CD8-positive, alpha-beta memory T cell (primary cell): ENCODE data around the gene TDG. TPM values are rescaled to one million over a fixed set of nuclear protein-coding genes. Genes with fewer than 3 reads are reported as not detected.

ENCODE experiments used
- CTCF ChIA-PET: fragments of 350-600 bp; sonication (Branson Sonifier 250); formaldehyde crosslinking; loops from one replicate; lab custom pipeline; 2021; ENCODE audit warnings: antibody characterized with exemption; lab: Charles Lee
- POLR2A ChIA-PET: fragments of 350-600 bp; sonication (Branson Sonifier 250); formaldehyde crosslinking; loops from one replicate; lab custom pipeline; 2021; ENCODE audit warnings: antibody characterized with exemption; lab: Charles Lee
- DNase-seq, 5 donors: peaks; one replicate each; pipeline versions ENCODE4 v3.0.0 to v3.0.0-alpha.2; 2020 to 2022; ENCODE audit warnings: mixed read lengths in 1 of 5
- H3K27ac ChIP-seq: one replicate; pipeline ENCODE4 v1.7.0; 2013; ENCODE audit warnings: low read depth, mild to moderate bottlenecking, low read length, moderate library complexity
- H3K27me3 ChIP-seq: 2 replicates; pipeline ENCODE4 v1.7.0; 2013; ENCODE audit warnings: low read length, mild to moderate bottlenecking; ENCODE audit not compliant: insufficient read depth, poor library complexity, severe bottlenecking
- H3K36me3 ChIP-seq: 2 replicates; pipeline ENCODE4 v1.7.0; 2013; ENCODE audit warnings: mild to moderate bottlenecking, low read length, moderate library complexity; ENCODE audit not compliant: insufficient read depth
- H3K4me1 ChIP-seq: 2 replicates; pipeline ENCODE4 v1.7.0; 2013; ENCODE audit warnings: mild to moderate bottlenecking, low read length, moderate library complexity; ENCODE audit not compliant: insufficient read depth
- H3K4me3 ChIP-seq: 2 replicates; pipeline ENCODE4 v1.7.0; 2013; ENCODE audit warnings: mild to moderate bottlenecking, low read length
- H3K9me3 ChIP-seq: 2 replicates; pipeline ENCODE4 v1.7.0; 2013; ENCODE audit warnings: mild to moderate bottlenecking, low read length
- H3K27ac Mint-ChIP-seq, 8 donors: one replicate each; pipeline ENCODE4 v1.8.0; 2020 to 2021; ENCODE audit warnings: mixed read lengths in 8 of 8, mild to moderate bottlenecking in 6 of 8, inconsistent platforms in 3 of 8, moderate library complexity in 3 of 8
- H3K27me3 Mint-ChIP-seq, 2 donors: one replicate each; pipeline ENCODE4 v1.8.0; 2020 to 2021; ENCODE audit warnings: mixed read lengths in 2 of 2, mild to moderate bottlenecking in 1 of 2, moderate library complexity in 1 of 2
- H3K36me3 Mint-ChIP-seq, 3 donors: one replicate each; pipeline ENCODE4 v1.8.0; 2020 to 2021; ENCODE audit warnings: mixed read lengths in 3 of 3, inconsistent platforms in 1 of 3, mild to moderate bottlenecking in 1 of 3
- H3K4me1 Mint-ChIP-seq, 3 donors: one replicate each; pipeline ENCODE4 v1.8.0; 2020 to 2021; ENCODE audit warnings: mixed read lengths in 3 of 3, inconsistent platforms in 1 of 3, mild to moderate bottlenecking in 1 of 3
- H3K4me3 Mint-ChIP-seq, 7 donors: one replicate each; pipeline ENCODE4 v1.8.0; 2020 to 2021; ENCODE audit warnings: mixed read lengths in 7 of 7, mild to moderate bottlenecking in 6 of 7, moderate library complexity in 4 of 7, inconsistent platforms in 2 of 7
- H3K9me3 Mint-ChIP-seq, 5 donors: one replicate each; pipeline ENCODE4 v1.8.0; 2020 to 2022; ENCODE audit warnings: mixed read lengths in 5 of 5, mild to moderate bottlenecking in 3 of 5, moderate library complexity in 2 of 5, inconsistent platforms in 1 of 5
- polyA plus RNA-seq: library from polyadenylated mRNA; unstranded; fragments of 300-500 nt; fragmentation: Illumina TruSeq; gene quantifications from one replicate; pipeline ENCODE4 v1.2.3, GENCODE V29; 2021
- total RNA-seq, 2 experiments: library from RNA; stranded (reverse); gene quantifications; one replicate each; pipeline ENCODE4 v1.2.3, GENCODE V29; 2021

The TDG gene
- total and polyA plus RNA-seq, 3 experiments from 2014 or later: 24.1 to 52.6 (median 51.2) TPM

DNA sequence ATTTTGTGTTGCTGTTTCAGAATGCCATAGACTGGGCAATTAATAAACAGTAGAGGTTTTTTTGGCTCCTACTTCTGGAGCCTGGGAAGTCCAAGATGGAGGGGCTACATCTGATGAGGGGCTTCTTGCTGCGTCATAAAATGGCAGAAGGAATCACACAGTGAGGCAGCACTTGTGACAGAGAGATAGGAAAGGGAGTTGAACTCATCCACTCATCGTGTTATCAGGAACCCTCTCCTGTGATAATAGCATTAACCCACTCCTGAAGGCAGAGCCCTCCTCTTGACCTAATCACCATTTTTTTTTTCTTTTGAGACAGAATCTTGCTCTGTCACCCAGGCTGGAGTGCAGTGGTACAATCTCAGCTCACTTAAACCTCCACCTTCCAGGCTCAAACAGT, 9.7 kb downstream of the TDG start:
- Histone ChIP-seq H3K9me3 (no peaks in the 10 kb centered on the region), H3K27ac (no peak overlapping the region), H3K4me1 (peaks cover 11% of the 10 kb centered on the region), H3K36me3 (peaks cover 25% of the 10 kb centered on the region), H3K27me3 (no peaks in the 10 kb centered on the region), H3K4me3 (no peak overlapping the region)
- H3K27ac Mint-ChIP-seq: peak overlapping the region in 1 of 8 donors; percentile 8
- H3K4me3 Mint-ChIP-seq: peak overlapping the region in 1 of 7 donors; percentile 32
- H3K4me1 Mint-ChIP-seq: peaks cover 46 to 63% (median 49%) of the 10 kb centered on the region in 3 donors
- CTCF ChIA-PET: no interaction called here
- DNase-seq: no peak
- no peaks in the 10 kb centered on the region for H3K9me3 Mint-ChIP-seq
- POLR2A ChIA-PET: no interaction called here
- H3K27me3 Mint-ChIP-seq: no peaks in the 10 kb centered on the region
- peaks cover 4 to 66% (median 8%) of the 10 kb centered on the region in 3 donors for H3K36me3 Mint-ChIP-seq

DNA sequence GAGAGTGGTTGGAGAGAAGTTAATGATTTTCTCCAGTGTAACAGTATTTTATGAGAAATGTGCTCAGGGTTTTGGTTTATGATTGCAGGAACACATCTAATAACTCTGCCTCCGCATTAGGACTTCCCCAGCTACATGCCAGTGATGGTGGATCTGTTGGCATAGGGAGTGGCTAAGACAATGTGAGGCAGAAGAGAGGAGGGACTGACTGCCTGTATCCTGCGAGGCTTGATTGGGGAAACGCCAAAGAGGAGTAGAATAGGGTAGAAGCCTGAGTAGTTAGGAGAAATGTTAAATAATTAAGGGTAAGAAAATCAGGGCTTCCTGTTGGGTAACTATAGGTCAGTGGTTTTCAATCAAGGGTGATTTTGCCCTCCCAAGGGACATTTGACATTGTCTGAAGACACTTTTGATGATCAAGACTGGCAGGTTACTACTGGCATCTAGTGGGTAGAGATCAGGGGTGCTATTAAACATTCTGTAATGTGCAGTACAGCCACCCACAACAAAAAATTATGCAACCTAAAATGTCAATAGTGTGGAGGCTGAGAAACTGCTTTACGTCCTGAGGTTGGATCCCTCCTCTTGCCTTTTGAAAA, 12.8 kb downstream of the TDG start:
- Mint-ChIP-seq H3K4me1 (peaks cover 24 to 35% (median 27%) of the 10 kb centered on the region in 3 donors), H3K36me3 (peaks cover 4 to 76% (median 13%) of the 10 kb centered on the region in 3 donors), H3K27ac (peak overlapping the region in 2 of 8 donors; percentile 72 to 88), H3K27me3 (no peaks in the 10 kb centered on the region), H3K9me3 (no peaks in the 10 kb centered on the region), H3K4me3 (no peak overlapping the region)
- H3K27me3 ChIP-seq: no peaks in the 10 kb centered on the region
- no peak for DNase-seq
- peaks cover 29% of the 10 kb centered on the region for H3K36me3 ChIP-seq
- ChIA-PET CTCF (no interaction called here), POLR2A (no interaction called here)
- H3K9me3 ChIP-seq: no peaks in the 10 kb centered on the region
- H3K4me1 ChIP-seq: peaks cover 7% of the 10 kb centered on the region
- no peak overlapping the region for H3K27ac ChIP-seq
- no peak overlapping the region for H3K4me3 ChIP-seq

DNA sequence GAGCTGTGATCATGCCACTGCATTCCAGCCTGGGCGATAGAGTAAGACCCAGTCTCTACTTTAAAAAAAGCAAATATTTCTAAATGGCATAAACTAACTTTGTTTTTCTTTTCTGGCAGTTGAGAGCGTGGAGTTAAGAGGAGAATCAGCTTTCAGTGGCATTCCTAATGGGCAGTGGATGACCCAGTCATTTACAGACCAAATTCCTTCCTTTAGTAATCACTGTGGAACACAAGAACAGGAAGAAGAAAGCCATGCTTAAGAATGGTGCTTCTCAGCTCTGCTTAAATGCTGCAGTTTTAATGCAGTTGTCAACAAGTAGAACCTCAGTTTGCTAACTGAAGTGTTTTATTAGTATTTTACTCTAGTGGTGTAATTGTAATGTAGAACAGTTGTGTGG, 21.2 kb downstream of the TDG start:
- H3K27ac ChIP-seq: no peak overlapping the region

DNA sequence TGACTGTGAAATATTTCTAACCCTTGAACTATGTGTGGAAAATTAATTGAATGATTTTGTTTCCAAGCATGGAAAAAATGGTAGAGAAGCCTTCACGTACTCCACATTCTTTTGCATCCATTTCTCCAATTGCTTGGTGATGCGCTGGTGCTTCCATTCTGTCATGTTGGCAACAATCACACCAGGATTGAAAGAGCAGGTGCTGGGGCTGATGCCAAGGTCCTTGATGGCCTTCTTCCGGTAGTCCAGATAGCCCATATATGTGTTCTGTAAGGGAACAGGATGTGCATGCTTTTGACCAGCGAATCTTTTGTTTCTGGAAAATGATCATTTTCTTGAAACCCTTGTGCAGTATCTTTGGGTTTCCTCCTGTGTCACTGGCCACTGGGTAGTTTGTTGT, 28.6 kb downstream of the TDG start:
- peaks cover 0 to 6% (median 1%) of the 10 kb centered on the region in 3 donors for H3K36me3 Mint-ChIP-seq
- Histone ChIP-seq H3K4me1 (no peaks in the 10 kb centered on the region), H3K4me3 (no peak overlapping the region), H3K36me3 (no peaks in the 10 kb centered on the region), H3K27me3 (no peaks in the 10 kb centered on the region), H3K9me3 (no peaks in the 10 kb centered on the region), H3K27ac (no peak overlapping the region)
- ChIA-PET POLR2A (no interaction called here), CTCF (no interaction called here)
- no peak overlapping the region for H3K27ac Mint-ChIP-seq
- no peak for DNase-seq
- peaks cover 4 to 15% of the 10 kb centered on the region in 2 donors for H3K27me3 Mint-ChIP-seq
- no peaks in the 10 kb centered on the region for H3K9me3 Mint-ChIP-seq
- H3K4me1 Mint-ChIP-seq: no peaks in the 10 kb centered on the region
- no peak overlapping the region for H3K4me3 Mint-ChIP-seq

More for the DNA sequence above, 21.2 kb downstream of the TDG start:
- no peaks in the 10 kb centered on the region for H3K9me3 ChIP-seq
- Mint-ChIP-seq H3K9me3 (no peaks in the 10 kb centered on the region), H3K27ac (no peak overlapping the region), H3K27me3 (no peaks in the 10 kb centered on the region), H3K36me3 (peaks cover 0 to 57% (median 13%) of the 10 kb centered on the region in 3 donors), H3K4me3 (no peak overlapping the region), H3K4me1 (no peaks in the 10 kb centered on the region)
- H3K27me3 ChIP-seq: no peaks in the 10 kb centered on the region
- no peak overlapping the region for H3K4me3 ChIP-seq
- DNase-seq: no peak
- ChIA-PET POLR2A (no interaction called here), CTCF (no interaction called here)
- no peaks in the 10 kb centered on the region for H3K4me1 ChIP-seq
- peaks cover 33% of the 10 kb centered on the region for H3K36me3 ChIP-seq

DNA sequence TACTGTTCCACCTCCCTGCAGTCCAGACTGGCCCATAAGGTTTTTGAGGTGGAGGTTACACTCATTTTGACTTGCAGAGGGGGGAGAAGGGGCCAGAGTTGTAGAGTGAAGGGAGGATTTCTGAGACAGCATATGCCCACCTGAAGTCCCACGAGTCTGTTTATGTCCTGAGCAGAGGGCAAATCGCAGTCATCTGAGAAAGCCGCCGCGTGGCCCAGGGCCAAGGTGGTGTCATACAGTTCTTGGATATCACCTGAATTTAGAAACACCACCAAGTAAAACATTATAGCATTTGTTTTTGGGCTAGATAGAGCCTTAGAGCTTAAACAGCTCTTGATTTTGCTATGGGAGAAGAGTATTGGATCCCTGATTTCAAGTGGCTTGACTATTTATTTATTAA, 30.9 kb downstream of the TDG start:
- H3K27ac ChIP-seq: no peak overlapping the region
- CTCF ChIA-PET: no interaction called here
- POLR2A ChIA-PET: no interaction called here
- Mint-ChIP-seq H3K27ac (no peak overlapping the region), H3K36me3 (no peaks in the 10 kb centered on the region), H3K4me1 (no peaks in the 10 kb centered on the region), H3K9me3 (no peaks in the 10 kb centered on the region), H3K27me3 (peaks cover 7 to 35% of the 10 kb centered on the region in 2 donors), H3K4me3 (no peak overlapping the region)
- H3K9me3 ChIP-seq: no peaks in the 10 kb centered on the region
- no peak for DNase-seq
- H3K4me1 ChIP-seq: no peaks in the 10 kb centered on the region
- H3K36me3 ChIP-seq: no peaks in the 10 kb centered on the region
- H3K27me3 ChIP-seq: no peaks in the 10 kb centered on the region
- H3K4me3 ChIP-seq: no peak overlapping the region

DNA sequence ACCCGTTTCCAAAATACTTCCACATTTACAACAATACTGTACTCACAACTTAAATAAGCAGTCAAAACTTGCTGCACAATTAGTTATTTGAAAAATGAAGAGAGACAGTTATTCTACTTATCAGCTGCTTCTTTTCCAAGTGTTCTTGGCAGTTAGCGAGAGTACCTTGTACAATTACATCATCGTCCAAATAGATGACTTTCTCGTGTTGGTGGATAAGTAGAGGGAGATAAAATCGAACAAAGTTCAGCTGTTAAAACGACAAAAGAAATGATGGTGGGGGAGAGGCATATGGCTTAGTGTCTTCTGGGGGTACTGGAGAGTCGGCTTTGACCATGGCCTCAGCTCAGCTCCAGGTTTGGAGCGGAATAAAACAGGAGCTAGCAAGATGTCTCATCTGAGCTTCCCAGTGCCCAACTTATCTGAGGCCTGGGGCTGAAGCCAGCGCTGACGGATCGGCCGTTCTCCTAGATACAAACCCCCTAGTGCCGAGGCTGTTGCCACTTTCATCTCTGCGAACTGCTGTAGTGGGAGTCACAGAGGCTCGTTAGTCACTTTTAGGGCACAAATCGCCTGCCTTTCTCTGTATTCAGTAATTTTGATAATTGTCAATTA, 31.7 kb downstream of the TDG start:
- Histone ChIP-seq H3K9me3 (no peaks in the 10 kb centered on the region), H3K4me3 (no peak overlapping the region), H3K36me3 (no peaks in the 10 kb centered on the region), H3K4me1 (no peaks in the 10 kb centered on the region), H3K27me3 (no peaks in the 10 kb centered on the region), H3K27ac (no peak overlapping the region)
- Mint-ChIP-seq H3K9me3 (no peaks in the 10 kb centered on the region), H3K4me3 (no peak overlapping the region), H3K36me3 (no peaks in the 10 kb centered on the region), H3K27ac (no peak overlapping the region), H3K4me1 (no peaks in the 10 kb centered on the region), H3K27me3 (peaks cover 12 to 40% of the 10 kb centered on the region in 2 donors)
- ChIA-PET CTCF (no interaction called here), POLR2A (no interaction called here)
- no peak for DNase-seq

DNA sequence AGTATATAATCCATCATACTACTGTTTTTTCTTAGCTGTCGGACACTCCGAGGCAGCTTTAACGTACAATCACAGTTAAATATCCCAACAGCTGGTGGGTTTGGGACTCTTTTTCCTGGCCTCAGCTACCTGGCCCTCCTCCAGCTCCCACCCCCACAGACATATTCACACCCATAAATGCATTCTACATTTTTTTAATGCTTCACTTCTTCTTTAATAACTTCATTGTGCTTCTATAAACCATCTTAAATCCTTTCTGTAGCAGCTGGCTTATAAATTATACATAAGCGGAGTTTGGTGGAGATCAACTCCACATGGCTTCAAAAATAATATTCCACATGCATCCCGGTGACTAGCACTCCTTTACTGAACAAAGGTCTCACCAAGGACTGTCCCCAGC, 33.3 kb downstream of the TDG start:
- H3K9me3 Mint-ChIP-seq: no peaks in the 10 kb centered on the region
- POLR2A ChIA-PET: no interaction called here
- H3K9me3 ChIP-seq: no peaks in the 10 kb centered on the region
- H3K4me3 ChIP-seq: no peak overlapping the region
- no peaks in the 10 kb centered on the region for H3K4me1 ChIP-seq
- H3K4me1 Mint-ChIP-seq: no peaks in the 10 kb centered on the region
- no peak overlapping the region for H3K27ac ChIP-seq
- no peaks in the 10 kb centered on the region for H3K36me3 ChIP-seq
- DNase-seq: no peak
- H3K27ac Mint-ChIP-seq: no peak overlapping the region
- H3K36me3 Mint-ChIP-seq: no peaks in the 10 kb centered on the region
- no peaks in the 10 kb centered on the region for H3K27me3 ChIP-seq
- H3K4me3 Mint-ChIP-seq: no peak overlapping the region
- CTCF ChIA-PET: no interaction called here
- peaks cover 18 to 54% of the 10 kb centered on the region in 2 donors for H3K27me3 Mint-ChIP-seq

DNA sequence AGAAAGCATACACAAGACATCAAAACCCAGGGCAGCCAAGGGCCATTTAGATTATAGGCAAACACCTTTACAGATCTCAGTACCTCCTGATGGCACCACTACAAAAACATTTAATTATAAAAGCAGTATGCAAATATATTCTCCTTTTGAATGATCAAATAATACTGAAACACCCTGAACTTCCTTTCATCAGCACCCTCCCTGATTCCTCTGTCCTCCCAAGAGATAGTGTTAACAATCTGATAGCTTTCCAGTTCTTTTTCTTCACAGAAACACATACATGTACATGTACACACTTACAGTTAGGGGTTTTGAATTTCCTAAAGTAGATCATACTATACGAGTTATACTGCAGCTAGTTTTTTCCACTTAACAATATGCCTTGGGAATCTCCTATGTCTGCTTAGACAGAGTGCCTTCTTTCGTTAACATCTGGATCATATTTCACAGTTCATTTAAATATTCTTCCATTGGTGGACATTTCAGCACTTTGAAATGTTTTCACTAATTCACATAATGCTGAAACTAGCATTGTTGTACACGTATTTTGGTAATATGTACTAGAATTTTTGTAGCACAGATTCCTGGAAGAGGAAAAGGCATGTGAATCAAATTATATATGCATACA, 35.2 kb downstream of the TDG start:
- DNase-seq: no peak
- no peaks in the 10 kb centered on the region for H3K36me3 ChIP-seq
- ChIA-PET CTCF (no interaction called here), POLR2A (no interaction called here)
- H3K27ac ChIP-seq: no peak overlapping the region
- no peaks in the 10 kb centered on the region for H3K4me1 ChIP-seq
- H3K36me3 Mint-ChIP-seq: no peaks in the 10 kb centered on the region
- H3K27me3 ChIP-seq: no peaks in the 10 kb centered on the region
- H3K4me3 Mint-ChIP-seq: no peak overlapping the region
- no peak overlapping the region for H3K4me3 ChIP-seq
- H3K27me3 Mint-ChIP-seq: peaks cover 21 to 67% of the 10 kb centered on the region in 2 donors
- H3K4me1 Mint-ChIP-seq: no peaks in the 10 kb centered on the region
- H3K27ac Mint-ChIP-seq: no peak overlapping the region
- no peaks in the 10 kb centered on the region for H3K9me3 ChIP-seq
- H3K9me3 Mint-ChIP-seq: peaks cover 0 to 1% (median 0%) of the 10 kb centered on the region in 5 donors
